Measurements from ENCODE around the gene TCP11.

DNA sequence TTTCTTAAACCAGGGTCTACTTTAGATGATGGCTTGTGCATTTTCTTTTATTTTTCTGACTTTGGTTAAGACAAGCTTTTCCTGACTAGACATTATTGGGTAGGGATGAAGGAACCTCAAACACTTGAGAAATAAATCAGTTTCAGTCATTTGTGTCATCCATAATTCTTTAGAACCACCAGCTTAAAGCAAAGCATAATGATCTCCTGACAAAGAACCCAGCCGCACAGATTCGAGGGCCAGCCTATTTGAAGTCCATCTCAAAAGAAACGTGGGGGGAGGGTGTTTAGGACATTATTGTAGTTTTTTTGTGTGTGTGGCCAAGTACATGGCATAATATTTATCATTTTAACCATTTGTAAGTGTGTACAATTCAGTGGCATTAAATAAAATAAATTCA, 6.3 kb upstream of the TCP11 start:
- TF ChIP-seq, protein P1, sequence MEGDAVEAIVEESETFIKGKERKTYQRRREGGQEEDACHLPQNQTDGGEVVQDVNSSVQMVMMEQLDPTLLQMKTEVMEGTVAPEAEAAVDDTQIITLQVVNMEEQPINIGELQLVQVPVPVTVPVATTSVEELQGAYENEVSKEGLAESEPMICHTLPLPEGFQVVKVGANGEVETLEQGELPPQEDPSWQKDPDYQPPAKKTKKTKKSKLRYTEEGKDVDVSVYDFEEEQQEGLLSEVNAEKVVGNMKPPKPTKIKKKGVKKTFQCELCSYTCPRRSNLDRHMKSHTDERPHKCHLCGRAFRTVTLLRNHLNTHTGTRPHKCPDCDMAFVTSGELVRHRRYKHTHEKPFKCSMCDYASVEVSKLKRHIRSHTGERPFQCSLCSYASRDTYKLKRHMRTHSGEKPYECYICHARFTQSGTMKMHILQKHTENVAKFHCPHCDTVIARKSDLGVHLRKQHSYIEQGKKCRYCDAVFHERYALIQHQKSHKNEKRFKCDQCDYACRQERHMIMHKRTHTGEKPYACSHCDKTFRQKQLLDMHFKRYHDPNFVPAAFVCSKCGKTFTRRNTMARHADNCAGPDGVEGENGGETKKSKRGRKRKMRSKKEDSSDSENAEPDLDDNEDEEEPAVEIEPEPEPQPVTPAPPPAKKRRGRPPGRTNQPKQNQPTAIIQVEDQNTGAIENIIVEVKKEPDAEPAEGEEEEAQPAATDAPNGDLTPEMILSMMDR (IDR thresholded peaks at IDR 0.05) = no peak
- TF ChIP-seq POLR2A (IDR thresholded peaks at IDR 0.05) = no peak

All from Peyer's patch (tissue), 4 donors.